Measurements from ENCODE around the gene STAT3. TPM values are rescaled to one million over a fixed set of nuclear protein-coding genes. Genes with fewer than 3 reads are reported as not detected.

Gene STAT3
- polyA plus RNA-seq, 1 of the 3 experiments (the other 2 are of a cell fraction): 35.7 TPM

DNA sequence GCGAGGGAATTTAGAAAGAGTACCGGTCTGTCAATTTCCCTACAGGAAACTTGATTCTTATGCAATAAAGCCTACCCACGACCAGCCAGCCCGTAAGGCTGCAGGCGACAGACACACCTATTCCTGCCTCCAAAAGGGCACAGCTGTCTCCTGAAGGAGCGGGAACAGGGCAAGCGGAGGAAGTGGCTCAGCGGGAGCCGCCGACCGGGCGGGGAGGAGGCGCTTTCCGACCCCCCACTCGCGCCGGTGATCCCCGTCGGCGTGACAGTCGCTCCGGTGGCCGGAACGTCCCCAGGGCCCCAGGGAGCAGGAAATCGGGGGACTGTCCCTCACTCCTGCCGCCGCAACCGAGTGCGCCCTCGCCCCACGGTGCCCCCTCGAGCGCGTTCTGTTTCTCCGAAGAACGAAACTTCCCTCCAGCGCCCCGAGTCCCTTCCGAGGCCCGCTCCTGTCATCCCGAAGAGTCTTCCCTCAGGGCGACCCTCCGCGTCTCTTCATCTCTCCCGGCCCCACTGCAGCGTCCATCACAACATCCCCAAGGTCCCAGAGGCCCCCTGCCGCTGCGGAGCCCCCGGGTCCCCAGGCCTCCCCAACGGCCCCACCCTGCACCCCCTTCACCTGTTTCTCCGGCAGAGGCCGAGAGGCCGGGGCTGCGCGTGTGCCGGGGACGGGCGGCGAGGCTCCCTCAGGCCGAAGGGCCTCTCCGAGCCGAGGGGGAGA lies 421 bp downstream of the STAT3 start:
- ChIA-PET POLR2A (interaction anchor here (0.7 to 1.0 kb wide), 2 partner anchors 34 to 76 kb away, joined by 3 to 4 read pairs; no protein-coding TSS in a partner anchor), CTCF (interaction anchor here (1.0 to 2.8 kb wide), 5 partner anchors 11 to 165 kb away, joined by 3 to 16 read pairs (median 13); no protein-coding TSS in a partner anchor)
- peak overlapping the region; percentile 80 to 93 for H3K4me3 ChIP-seq (ENCODE audit: low read depth in 2 of 2, low read length in 1 of 2)
- no peaks in the 10 kb centered on the region for H3K9me3 ChIP-seq
- TF ChIP-seq TAF1 (IDR thresholded peaks at IDR 0.05; ENCODE audit: borderline replicate concordance, low read depth, low read length) (no peak), SIN3A (IDR thresholded peaks at IDR 0.05; ENCODE audit: borderline replicate concordance, low read depth, low read length) (peak; percentile 41; the same call in 1 of the 2 replicates), YY1 (IDR thresholded peaks at IDR 0.05; ENCODE audit: low read depth) (0 out of 2 replicates have a peak, but pooled peaks have one; percentile 35)
- H2AFZ ChIP-seq (ENCODE audit: low read depth): peak overlapping the region; percentile 68
- H3K79me2 ChIP-seq (ENCODE audit: insufficient read depth): peaks cover 59% of the 10 kb centered on the region
- H3F3A ChIP-seq (replicated peaks; ENCODE audit: insufficient read depth): peaks cover 4% of the 10 kb centered on the region
- H4K20me1 ChIP-seq (ENCODE audit: insufficient read depth): peaks cover 42% of the 10 kb centered on the region
- H3K36me3 ChIP-seq (replicated peaks in 1 of 2; ENCODE audit: control insufficient read depth in 1 of 2, insufficient read depth in 2 of 2, low read length in 1 of 2): peaks cover 0 to 6% of the 10 kb centered on the region in 2 experiments
- no peaks in the 10 kb centered on the region for H3K27me3 ChIP-seq (ENCODE audit: insufficient read depth)
- DNase-seq: peak; percentile 26
- no peaks in the 10 kb centered on the region for H3K9me2 ChIP-seq
- peak overlapping the region; percentile 97 for H3K9ac ChIP-seq
- under 1% methylated on average over 33 of the region's 62 CpGs for WGBS (ENCODE audit: low lambda C conversion rate)
- peak overlapping the region; percentile 86 for H3K4me2 ChIP-seq
- peaks cover 0 to 12% of the 10 kb centered on the region in 2 experiments; a peak in 2 of 4 replicates for H3K4me1 ChIP-seq (ENCODE audit: control insufficient read depth in 1 of 2, insufficient read depth in 2 of 2, low read depth in 1 of 2, low read length in 1 of 2)
- H3K27ac ChIP-seq (ENCODE audit: low read depth in 2 of 2, low read length in 1 of 2): peak overlapping the region; percentile 84 to 86

DNA sequence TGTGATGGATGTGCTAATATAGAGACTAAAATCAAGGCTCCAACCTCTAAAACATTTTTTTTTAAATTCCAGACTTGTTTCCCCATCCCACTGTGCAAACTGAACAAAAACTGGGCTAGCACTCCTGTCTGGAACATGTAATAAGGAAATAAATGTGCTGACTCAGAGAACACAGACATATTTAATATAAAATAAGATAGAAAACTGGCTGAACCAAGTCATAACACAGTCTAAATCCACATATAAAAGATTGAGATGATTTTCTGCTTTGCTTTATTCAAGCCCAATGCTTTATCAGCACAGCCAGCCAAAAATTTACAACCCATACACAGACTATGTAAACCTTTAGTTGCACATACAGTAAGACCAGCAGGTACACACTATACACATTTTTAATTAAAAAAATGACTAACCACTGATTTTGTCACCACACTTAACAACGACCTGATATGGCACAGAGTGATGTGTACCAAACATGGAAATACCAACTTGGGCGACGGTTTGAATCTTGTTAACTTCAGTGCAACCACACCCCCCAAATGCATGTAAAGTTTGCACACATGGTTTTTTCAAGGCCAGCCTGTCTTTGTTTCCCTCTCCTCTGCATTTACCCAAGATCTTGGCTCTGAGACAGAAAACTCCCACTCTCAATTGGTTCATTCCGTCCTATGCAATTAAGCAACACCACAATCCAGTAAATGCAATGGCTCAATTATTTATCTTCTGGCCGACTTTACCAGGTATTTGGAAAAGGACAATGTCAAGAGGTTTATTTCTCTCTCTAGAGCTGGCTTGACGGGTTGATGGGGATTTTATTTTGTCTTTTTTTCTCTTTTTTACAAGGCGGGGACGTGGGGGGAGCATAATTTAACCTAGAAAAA lies 1.2 kb downstream of the STAT3 start:
- peaks cover 0 to 12% of the 10 kb centered on the region in 2 experiments; a peak in 2 of 4 replicates for H3K4me1 ChIP-seq (ENCODE audit: control insufficient read depth in 1 of 2, insufficient read depth in 2 of 2, low read depth in 1 of 2, low read length in 1 of 2)
- ChIA-PET CTCF (interaction anchor here (1.8 kb wide), 1 partner anchor 16 kb away, joined by 16 read pairs; no protein-coding TSS in a partner anchor), POLR2A (no interaction called here)
- H3K27ac ChIP-seq (ENCODE audit: low read depth in 2 of 2, low read length in 1 of 2): peak overlapping the region; percentile 84 to 86; a peak in 3 of 4 replicates
- DNase-seq: peak; percentile 41
- peaks cover 0 to 6% of the 10 kb centered on the region in 2 experiments for H3K36me3 ChIP-seq (replicated peaks in 1 of 2; ENCODE audit: control insufficient read depth in 1 of 2, insufficient read depth in 2 of 2, low read length in 1 of 2)
- no peak for TF ChIP-seq EZH2phosphoT487 (IDR thresholded peaks at IDR 0.05; ENCODE audit: borderline replicate concordance, low read depth)
- TF ChIP-seq GABPA (IDR thresholded peaks at IDR 0.05; ENCODE audit: low read depth): no peak
- no peak for TF ChIP-seq NRF1 (IDR thresholded peaks at IDR 0.05; ENCODE audit: low read depth, low read length)
- peak; percentile 92 for TF ChIP-seq MXI1 (IDR thresholded peaks at IDR 0.05; ENCODE audit: low read depth, low read length)
- no peak for TF ChIP-seq FOXM1 (IDR thresholded peaks at IDR 0.05; ENCODE audit: low read depth)
- TF ChIP-seq MEF2A (IDR thresholded peaks at IDR 0.05; ENCODE audit: borderline replicate concordance, low read depth): no peak
- TF ChIP-seq SMC3 (IDR thresholded peaks at IDR 0.05; ENCODE audit: low read depth, low read length): no peak
- TF ChIP-seq, protein P1, sequence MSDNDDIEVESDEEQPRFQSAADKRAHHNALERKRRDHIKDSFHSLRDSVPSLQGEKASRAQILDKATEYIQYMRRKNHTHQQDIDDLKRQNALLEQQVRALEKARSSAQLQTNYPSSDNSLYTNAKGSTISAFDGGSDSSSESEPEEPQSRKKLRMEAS (IDR thresholded peaks at IDR 0.05; ENCODE audit: low read depth): peak; percentile 14; the same call in 1 of the 2 replicates
- TF ChIP-seq, protein P2, sequence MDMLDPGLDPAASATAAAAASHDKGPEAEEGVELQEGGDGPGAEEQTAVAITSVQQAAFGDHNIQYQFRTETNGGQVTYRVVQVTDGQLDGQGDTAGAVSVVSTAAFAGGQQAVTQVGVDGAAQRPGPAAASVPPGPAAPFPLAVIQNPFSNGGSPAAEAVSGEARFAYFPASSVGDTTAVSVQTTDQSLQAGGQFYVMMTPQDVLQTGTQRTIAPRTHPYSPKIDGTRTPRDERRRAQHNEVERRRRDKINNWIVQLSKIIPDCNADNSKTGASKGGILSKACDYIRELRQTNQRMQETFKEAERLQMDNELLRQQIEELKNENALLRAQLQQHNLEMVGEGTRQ (IDR thresholded peaks at IDR 0.05; ENCODE audit: borderline replicate concordance, low read depth, low read length): no peak
- TF ChIP-seq TEAD4 (IDR thresholded peaks at IDR 0.05; ENCODE audit: borderline replicate concordance, insufficient read depth): no peak
- TF ChIP-seq, protein P3, sequence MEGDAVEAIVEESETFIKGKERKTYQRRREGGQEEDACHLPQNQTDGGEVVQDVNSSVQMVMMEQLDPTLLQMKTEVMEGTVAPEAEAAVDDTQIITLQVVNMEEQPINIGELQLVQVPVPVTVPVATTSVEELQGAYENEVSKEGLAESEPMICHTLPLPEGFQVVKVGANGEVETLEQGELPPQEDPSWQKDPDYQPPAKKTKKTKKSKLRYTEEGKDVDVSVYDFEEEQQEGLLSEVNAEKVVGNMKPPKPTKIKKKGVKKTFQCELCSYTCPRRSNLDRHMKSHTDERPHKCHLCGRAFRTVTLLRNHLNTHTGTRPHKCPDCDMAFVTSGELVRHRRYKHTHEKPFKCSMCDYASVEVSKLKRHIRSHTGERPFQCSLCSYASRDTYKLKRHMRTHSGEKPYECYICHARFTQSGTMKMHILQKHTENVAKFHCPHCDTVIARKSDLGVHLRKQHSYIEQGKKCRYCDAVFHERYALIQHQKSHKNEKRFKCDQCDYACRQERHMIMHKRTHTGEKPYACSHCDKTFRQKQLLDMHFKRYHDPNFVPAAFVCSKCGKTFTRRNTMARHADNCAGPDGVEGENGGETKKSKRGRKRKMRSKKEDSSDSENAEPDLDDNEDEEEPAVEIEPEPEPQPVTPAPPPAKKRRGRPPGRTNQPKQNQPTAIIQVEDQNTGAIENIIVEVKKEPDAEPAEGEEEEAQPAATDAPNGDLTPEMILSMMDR (IDR thresholded peaks at IDR 0.05): no peak
- H4K20me1 ChIP-seq (ENCODE audit: insufficient read depth): peaks cover 50% of the 10 kb centered on the region
- H3K4me2 ChIP-seq: peak overlapping the region; percentile 86
- 2% methylated on average over 8 of the region's 8 CpGs for WGBS (ENCODE audit: low lambda C conversion rate)
- H3K9ac ChIP-seq: peak overlapping the region; percentile 97
- no peaks in the 10 kb centered on the region for H3K9me2 ChIP-seq
- no peaks in the 10 kb centered on the region for H3K27me3 ChIP-seq (ENCODE audit: insufficient read depth)
- no peaks in the 10 kb centered on the region for H3K9me3 ChIP-seq
- peak overlapping the region; percentile 80 to 93 for H3K4me3 ChIP-seq (ENCODE audit: low read depth in 2 of 2, low read length in 1 of 2)
- H3F3A ChIP-seq (replicated peaks; ENCODE audit: insufficient read depth): peaks cover 4% of the 10 kb centered on the region
- H3K79me2 ChIP-seq (ENCODE audit: insufficient read depth): peaks cover 67% of the 10 kb centered on the region
- peak overlapping the region; percentile 68 for H2AFZ ChIP-seq (ENCODE audit: low read depth)
